Measurements from ENCODE around the gene RFX5. TPM values are rescaled to one million over a fixed set of nuclear protein-coding genes. Genes with fewer than 3 reads are reported as not detected.

RFX5 gene
- total RNA-seq, 1 donor from 2014 or later = 32.4 TPM

DNA sequence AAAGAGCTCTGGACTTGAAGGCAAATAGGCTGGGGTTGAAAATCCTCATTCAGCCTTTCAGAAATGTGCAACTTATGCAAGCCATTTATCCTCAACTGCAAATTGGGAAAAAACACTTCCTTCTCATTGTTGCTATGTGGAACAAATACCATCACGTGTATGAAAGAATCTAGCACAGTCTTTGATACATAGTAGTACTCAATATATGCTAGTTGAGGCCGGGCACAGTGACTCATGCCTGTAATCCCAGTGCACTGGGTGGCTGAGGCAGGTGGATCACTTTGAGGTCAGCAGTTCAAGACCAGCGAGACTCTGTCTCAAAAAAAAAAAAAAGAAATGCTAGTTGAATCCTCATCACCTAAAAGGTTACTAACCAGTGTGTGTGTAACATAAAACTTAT is 28.1 kb downstream of the RFX5 start:
- H3K36me3 ChIP-seq (ENCODE audit: control insufficient read depth, insufficient read depth, low read length) = no peaks in the 10 kb centered on the region
- no peak overlapping the region for H3K4me3 ChIP-seq (ENCODE audit: low read depth, low read length)
- TF ChIP-seq, protein P1, sequence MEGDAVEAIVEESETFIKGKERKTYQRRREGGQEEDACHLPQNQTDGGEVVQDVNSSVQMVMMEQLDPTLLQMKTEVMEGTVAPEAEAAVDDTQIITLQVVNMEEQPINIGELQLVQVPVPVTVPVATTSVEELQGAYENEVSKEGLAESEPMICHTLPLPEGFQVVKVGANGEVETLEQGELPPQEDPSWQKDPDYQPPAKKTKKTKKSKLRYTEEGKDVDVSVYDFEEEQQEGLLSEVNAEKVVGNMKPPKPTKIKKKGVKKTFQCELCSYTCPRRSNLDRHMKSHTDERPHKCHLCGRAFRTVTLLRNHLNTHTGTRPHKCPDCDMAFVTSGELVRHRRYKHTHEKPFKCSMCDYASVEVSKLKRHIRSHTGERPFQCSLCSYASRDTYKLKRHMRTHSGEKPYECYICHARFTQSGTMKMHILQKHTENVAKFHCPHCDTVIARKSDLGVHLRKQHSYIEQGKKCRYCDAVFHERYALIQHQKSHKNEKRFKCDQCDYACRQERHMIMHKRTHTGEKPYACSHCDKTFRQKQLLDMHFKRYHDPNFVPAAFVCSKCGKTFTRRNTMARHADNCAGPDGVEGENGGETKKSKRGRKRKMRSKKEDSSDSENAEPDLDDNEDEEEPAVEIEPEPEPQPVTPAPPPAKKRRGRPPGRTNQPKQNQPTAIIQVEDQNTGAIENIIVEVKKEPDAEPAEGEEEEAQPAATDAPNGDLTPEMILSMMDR (IDR thresholded peaks at IDR 0.05; ENCODE audit: insufficient read depth, low read length, poor library complexity, severe bottlenecking) = no peak
- DNase-seq (ENCODE audit: low read depth) = no peak
- no peaks in the 10 kb centered on the region for H3K27me3 ChIP-seq (ENCODE audit: control insufficient read depth, insufficient read depth, low read length)

DNA sequence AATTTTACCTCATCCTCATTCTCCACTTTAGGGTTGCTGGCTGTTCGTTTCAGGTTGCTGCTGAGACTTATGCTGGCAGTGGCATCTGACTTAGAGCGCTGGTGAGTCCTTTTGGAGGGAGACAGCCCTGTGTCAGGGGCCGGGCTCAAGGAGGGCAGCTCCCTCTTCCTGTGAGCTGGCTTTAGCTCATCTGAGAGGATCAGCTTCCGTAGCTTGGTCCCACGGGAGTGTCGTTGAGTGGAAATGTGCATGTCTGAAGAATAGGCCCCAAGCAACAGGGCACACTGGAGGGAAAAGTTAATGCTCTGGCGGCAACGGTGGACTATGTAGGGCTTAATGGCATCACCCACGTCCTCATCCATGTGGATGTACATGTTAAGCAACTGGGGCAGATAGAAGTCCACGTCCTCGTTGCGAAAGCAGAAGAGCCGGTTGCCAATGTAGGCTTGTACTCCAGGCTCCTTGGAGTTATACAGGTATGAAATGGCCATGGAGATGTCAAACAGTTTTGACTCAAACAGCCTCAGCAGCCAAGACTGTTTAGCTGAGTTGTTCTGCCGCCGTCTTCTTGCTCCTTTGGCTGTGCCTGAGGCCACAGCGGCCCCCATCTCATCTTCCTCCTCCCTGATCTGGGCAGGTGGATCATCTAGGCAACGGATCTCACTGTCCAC is 31.4 kb downstream of the RFX5 start:
- Histone ChIP-seq H3K4me3 (ENCODE audit: low read depth, low read length) (no peak overlapping the region), H3K36me3 (ENCODE audit: control insufficient read depth, insufficient read depth, low read length) (peaks cover 2% of the 10 kb centered on the region), H3K27me3 (ENCODE audit: control insufficient read depth, insufficient read depth, low read length) (no peaks in the 10 kb centered on the region)
- no peak for DNase-seq (ENCODE audit: low read depth)
- TF ChIP-seq, protein P1 (IDR thresholded peaks at IDR 0.05; ENCODE audit: insufficient read depth, low read length, poor library complexity, severe bottlenecking) = no peak

DNA sequence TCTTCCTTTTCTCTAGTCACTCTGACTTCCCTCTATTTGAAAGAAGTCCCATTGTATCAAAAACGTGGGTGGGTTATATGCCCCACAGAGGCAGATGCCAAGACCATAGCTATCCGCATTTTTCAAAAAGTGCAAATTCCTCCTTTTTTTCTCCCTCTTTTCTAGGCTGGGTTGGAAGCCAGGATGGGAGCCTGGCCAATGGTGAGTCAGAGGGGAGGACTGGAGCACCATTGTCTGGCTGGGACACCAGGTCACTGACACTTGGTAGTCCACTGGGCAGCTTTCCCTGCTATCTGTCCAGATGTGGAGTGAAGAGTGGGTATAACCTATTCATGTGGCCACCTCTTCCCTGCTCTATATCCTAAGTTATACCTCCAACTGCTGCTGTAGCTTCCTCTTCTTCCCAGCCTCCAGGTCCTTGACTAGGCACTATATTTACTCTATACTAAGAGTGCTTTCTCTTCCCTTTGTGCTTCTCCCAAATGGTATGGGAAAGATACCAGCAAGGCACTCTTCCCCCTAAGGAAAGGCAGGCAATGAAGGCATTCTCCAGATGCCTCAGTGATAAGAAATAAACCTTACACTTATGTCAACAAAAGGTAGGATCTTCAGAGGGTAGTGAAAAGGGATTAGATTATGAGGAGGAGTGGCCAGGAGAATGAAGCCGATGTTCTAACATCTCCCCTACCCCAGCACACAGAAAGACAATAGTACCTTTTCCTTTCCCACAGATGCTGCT is 32.7 kb downstream of the RFX5 start:
- peak; percentile 21 for DNase-seq (ENCODE audit: low read depth)
- H3K4me3 ChIP-seq (ENCODE audit: low read depth, low read length) = no peak overlapping the region
- TF ChIP-seq, protein P1 (IDR thresholded peaks at IDR 0.05; ENCODE audit: insufficient read depth, low read length, poor library complexity, severe bottlenecking) = no peak
- H3K27me3 ChIP-seq (ENCODE audit: control insufficient read depth, insufficient read depth, low read length) = no peaks in the 10 kb centered on the region
- H3K36me3 ChIP-seq (ENCODE audit: control insufficient read depth, insufficient read depth, low read length) = peaks cover 2% of the 10 kb centered on the region

DNA sequence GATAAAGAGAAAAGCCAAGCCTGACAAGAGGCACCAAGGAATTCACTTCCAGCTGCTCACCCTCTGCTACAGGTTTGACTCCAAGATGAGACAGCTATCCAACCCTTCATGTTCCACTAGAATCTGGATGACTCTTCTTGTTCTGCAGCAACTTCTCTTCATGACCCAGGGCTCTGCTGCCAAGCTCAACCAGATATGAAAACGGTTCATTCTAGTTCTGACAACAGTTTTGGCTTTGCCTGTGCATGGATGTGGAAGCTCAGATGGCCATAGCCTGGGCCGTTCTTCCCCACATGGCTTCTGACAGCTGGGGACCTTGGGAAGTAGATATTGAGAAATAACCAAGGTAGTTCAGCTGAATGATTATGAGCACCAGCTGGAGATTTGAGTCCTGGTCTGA is 33.6 kb downstream of the RFX5 start:
- TF ChIP-seq, protein P1 (IDR thresholded peaks at IDR 0.05; ENCODE audit: insufficient read depth, low read length, poor library complexity, severe bottlenecking) = no peak

DNA sequence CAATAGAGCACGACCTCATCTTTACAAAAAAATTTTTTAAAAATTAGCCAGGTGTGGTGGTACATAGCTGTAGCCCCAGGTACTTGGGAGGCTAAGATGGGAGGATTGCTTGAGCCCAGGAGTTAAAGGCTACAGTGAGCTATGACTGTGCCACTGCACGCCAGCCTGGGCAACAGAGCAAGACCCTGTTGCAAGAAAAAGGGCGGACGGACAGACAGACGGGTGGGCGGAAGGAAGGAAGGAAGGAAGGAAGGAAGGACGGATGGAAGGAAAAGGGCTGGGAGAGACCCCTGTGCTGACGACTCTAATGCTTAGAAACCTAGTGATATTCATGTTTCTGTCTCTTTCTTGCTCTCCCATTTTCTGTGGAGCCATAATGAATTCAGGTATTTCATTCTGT is 34.2 kb downstream of the RFX5 start:
- DNase-seq (ENCODE audit: low read depth) = no peak
- Histone ChIP-seq H3K27me3 (ENCODE audit: control insufficient read depth, insufficient read depth, low read length) (no peaks in the 10 kb centered on the region), H3K4me3 (ENCODE audit: low read depth, low read length) (no peak overlapping the region), H3K36me3 (ENCODE audit: control insufficient read depth, insufficient read depth, low read length) (peaks cover 2% of the 10 kb centered on the region)
- TF ChIP-seq, protein P1 (IDR thresholded peaks at IDR 0.05; ENCODE audit: insufficient read depth, low read length, poor library complexity, severe bottlenecking) = no peak

More for the DNA sequence above, 33.6 kb downstream of the RFX5 start:
- no peak for DNase-seq (ENCODE audit: low read depth)
- Histone ChIP-seq H3K4me3 (ENCODE audit: low read depth, low read length) (no peak overlapping the region), H3K27me3 (ENCODE audit: control insufficient read depth, insufficient read depth, low read length) (no peaks in the 10 kb centered on the region), H3K36me3 (ENCODE audit: control insufficient read depth, insufficient read depth, low read length) (peaks cover 2% of the 10 kb centered on the region)
